Activated CD8-positive, alpha-beta T cell treated with anti-CD3 and anti-CD28 coated beads for 36 hours (primary cell): ENCODE measurements around the gene ACTRT2. TPM values are rescaled to one million over a fixed set of nuclear protein-coding genes. Genes with fewer than 3 reads are reported as not detected.

ENCODE experiments used
- ATAC-seq: fragments of 200-7000 bp; cut with Tn5 transposase; one replicate; pipeline ENCODE4 v1.10.0; 2021; ENCODE audit warnings: mild to moderate bottlenecking, moderate library complexity
- CTCF ChIA-PET: fragments of 350-600 bp; sonication (Branson Sonifier 250); formaldehyde crosslinking; loops from one replicate; lab custom pipeline; 2021; ENCODE audit warnings: antibody characterized with exemption; lab: Charles Lee
- POLR2A ChIA-PET: fragments of 350-600 bp; sonication (Branson Sonifier 250); formaldehyde crosslinking; loops from one replicate; lab custom pipeline; 2021; ENCODE audit warnings: antibody characterized with exemption; lab: Charles Lee
- DNase-seq: peaks from one replicate; pipeline ENCODE4 v3.0.0-alpha.2; 2020
- H3K27ac Mint-ChIP-seq: one replicate; pipeline ENCODE4 v1.8.0; 2021; ENCODE audit warnings: mild to moderate bottlenecking, mixed read lengths
- H3K27me3 Mint-ChIP-seq: one replicate; pipeline ENCODE4 v1.8.0; 2021; ENCODE audit warnings: mixed read lengths
- H3K36me3 Mint-ChIP-seq: one replicate; pipeline ENCODE4 v1.8.0; 2021; ENCODE audit warnings: low read depth, mixed read lengths
- H3K4me1 Mint-ChIP-seq: one replicate; pipeline ENCODE4 v1.8.0; 2021; ENCODE audit warnings: low read depth, mixed read lengths
- H3K4me3 Mint-ChIP-seq: one replicate; pipeline ENCODE4 v1.8.0; 2021; ENCODE audit warnings: mild to moderate bottlenecking, moderate library complexity, mixed read lengths
- H3K9me3 Mint-ChIP-seq: one replicate; pipeline ENCODE4 v1.8.0; 2021; ENCODE audit warnings: mixed read lengths
- intact Hi-C: fragments of 100-400 bp; cut with micrococcal nuclease; formaldehyde crosslinking; loops from one replicate; pipeline ENCODE4 v1.10.0; 2022
- total RNA-seq, 2 experiments: library from RNA; stranded (reverse); gene quantifications; one replicate each; pipeline ENCODE4 v1.2.3, GENCODE V29; 2021
- TF ChIP-seq, protein P1 (sequence below): fragments of 200-600 bp; IDR thresholded peaks from one replicate; pipeline ENCODE4 v1.8.0; 2022; ENCODE audit warnings: antibody characterized with exemption, mild to moderate bottlenecking

Gene ACTRT2
- total RNA-seq, 2 experiments from 2014 or later, result not detected

DNA sequence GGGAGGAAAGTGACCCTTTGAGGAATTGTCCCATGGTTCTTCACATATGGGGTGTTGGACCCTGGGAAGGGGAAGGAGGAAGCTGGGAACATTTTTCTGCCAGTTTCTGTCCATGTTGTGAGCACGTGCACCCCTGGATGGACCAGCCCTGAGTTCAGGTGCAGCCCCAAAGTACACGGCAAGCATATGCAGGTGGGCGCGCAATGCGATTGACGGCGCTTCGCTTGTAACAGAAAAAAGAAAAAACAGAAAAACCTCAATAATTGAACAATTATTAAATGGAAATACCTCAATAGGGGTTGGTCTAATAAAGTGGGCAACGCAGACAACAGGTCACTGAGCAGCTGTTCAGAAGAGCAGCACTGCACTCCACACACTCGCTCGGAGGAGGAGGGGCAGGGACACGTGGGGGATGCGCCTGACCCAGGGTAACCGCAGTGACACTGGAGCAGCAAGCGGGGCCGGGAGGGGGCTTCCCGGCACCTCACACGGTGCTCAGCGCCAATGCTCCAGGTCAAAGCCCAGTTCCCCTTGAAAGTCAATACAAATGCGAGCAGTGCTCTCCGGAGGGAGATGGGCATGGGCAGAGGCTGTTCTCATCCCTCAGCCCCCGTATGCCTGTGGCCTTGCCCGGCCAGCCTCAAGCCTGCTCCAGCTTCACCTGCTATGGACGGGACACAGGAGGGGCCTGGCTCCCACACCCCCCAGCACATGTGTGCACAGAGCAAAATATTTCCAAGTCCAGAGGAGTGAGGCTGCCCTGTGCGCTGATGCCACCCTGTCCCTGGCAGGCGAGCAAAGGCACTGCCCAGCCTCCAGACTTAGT is 6.6 kb upstream of the ACTRT2 start:
- no peak overlapping the region for H3K27ac Mint-ChIP-seq
- TF ChIP-seq, protein P1, sequence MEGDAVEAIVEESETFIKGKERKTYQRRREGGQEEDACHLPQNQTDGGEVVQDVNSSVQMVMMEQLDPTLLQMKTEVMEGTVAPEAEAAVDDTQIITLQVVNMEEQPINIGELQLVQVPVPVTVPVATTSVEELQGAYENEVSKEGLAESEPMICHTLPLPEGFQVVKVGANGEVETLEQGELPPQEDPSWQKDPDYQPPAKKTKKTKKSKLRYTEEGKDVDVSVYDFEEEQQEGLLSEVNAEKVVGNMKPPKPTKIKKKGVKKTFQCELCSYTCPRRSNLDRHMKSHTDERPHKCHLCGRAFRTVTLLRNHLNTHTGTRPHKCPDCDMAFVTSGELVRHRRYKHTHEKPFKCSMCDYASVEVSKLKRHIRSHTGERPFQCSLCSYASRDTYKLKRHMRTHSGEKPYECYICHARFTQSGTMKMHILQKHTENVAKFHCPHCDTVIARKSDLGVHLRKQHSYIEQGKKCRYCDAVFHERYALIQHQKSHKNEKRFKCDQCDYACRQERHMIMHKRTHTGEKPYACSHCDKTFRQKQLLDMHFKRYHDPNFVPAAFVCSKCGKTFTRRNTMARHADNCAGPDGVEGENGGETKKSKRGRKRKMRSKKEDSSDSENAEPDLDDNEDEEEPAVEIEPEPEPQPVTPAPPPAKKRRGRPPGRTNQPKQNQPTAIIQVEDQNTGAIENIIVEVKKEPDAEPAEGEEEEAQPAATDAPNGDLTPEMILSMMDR, result no peak
- H3K36me3 Mint-ChIP-seq, result no peaks in the 10 kb centered on the region
- no peak for DNase-seq
- peaks cover 2% of the 10 kb centered on the region for H3K4me1 Mint-ChIP-seq
- intact Hi-C loops, result loop anchor here (10.0 kb wide), 1 partner anchor 410 kb away; no protein-coding TSS in a partner anchor
- H3K27me3 Mint-ChIP-seq, result peaks cover 3% of the 10 kb centered on the region
- ChIA-PET CTCF (no interaction called here), POLR2A (no interaction called here)
- H3K4me3 Mint-ChIP-seq, result no peak overlapping the region
- H3K9me3 Mint-ChIP-seq, result no peaks in the 10 kb centered on the region
- ATAC-seq, result no peak

DNA sequence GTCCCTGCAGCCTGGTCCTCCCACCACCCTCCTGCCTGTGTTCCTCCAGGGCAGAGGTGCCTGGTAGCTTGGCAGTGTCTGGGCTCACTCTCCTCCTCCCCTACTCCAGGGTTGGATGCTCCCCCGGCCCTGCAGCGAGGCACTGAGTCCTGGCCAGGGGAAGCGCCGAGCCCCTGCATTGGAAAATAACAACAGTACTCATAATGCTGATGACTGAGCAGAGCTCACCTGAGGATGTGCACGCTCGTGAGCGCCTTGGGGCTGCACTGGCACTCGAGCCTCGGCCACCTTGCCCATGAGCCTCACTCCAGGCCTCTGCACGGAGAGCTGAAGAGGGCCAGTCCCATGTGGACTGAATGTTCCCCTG is 6.0 kb upstream of the ACTRT2 start:
- intact Hi-C loops, result loop anchor here (10.0 kb wide), 1 partner anchor 410 kb away; no protein-coding TSS in a partner anchor
- Mint-ChIP-seq H3K4me3 (no peak overlapping the region), H3K27ac (no peak overlapping the region), H3K4me1 (peaks cover 2% of the 10 kb centered on the region), H3K9me3 (no peaks in the 10 kb centered on the region), H3K27me3 (peaks cover 3% of the 10 kb centered on the region), H3K36me3 (no peaks in the 10 kb centered on the region)
- DNase-seq (no peak), ATAC-seq (no peak)
- CTCF ChIA-PET, result no interaction called here
- TF ChIP-seq, protein P1, result no peak
- POLR2A ChIA-PET, result no interaction called here

DNA sequence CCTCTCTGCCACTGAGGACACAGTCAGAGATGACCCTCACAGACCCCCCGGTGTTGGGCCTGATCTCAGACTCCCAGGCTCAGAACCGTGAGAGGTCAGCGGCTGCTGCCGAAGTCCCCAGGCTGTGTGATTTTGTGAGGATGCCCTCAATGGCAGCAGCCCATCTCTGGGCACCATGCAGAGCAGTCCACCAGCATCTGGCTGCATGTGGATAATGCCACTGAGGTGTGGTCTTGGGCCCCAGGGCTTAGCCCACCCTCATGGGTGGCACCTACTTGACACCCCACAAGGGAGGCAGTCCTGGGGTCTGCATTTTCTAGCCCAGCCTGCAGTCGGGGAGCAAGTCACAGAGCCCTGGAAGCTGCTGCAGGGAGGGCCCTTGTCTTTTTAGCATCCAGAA is 5.5 kb upstream of the ACTRT2 start:
- Mint-ChIP-seq H3K27me3 (peaks cover 3% of the 10 kb centered on the region), H3K4me3 (no peak overlapping the region), H3K9me3 (no peaks in the 10 kb centered on the region), H3K4me1 (peaks cover 2% of the 10 kb centered on the region), H3K27ac (no peak overlapping the region), H3K36me3 (no peaks in the 10 kb centered on the region)
- DNase-seq, result no peak
- ATAC-seq, result no peak
- CTCF ChIA-PET, result no interaction called here
- POLR2A ChIA-PET, result no interaction called here
- TF ChIP-seq, protein P1, result no peak
- intact Hi-C loops, result loop anchor here (10.0 kb wide), 1 partner anchor 409 kb away; no protein-coding TSS in a partner anchor

DNA sequence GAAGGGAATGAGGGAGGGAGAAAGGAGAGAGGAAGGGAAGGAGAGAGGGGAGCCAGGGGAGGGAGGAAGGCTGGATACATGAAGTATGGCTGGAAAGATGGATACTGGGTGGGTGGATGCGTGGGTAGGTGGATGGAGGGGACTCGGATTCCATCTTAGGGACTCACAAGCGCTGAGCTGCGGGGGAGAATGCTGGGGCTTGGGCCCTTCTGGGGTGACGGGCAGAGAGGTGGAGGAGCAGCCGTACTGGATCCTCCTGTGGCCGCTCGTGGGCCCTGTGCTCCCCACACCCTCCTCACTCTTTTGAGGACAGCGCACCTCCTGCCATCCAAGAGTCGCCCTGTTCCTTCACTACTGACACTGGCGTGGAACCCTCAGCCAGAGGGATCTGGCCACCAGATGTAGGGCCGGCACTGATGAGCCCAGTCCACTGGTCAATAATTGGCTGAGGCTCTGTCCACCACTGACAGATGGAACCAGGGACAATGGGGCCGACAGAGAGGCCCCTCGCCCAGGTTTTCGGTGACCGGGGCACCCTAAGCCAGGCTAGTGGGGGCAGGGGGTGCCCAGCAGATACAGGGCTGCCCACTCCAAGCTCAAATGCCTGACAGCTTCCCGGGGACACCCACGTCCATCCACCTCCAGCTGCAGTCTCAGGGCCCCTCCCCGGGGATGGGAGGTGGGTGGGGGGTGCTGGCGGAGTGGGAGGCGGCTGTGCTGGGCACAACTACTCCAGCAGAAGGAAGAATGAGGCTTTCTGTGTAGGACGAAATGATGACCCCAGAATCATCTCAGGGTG is 4.4 kb upstream of the ACTRT2 start:
- no peaks in the 10 kb centered on the region for H3K36me3 Mint-ChIP-seq
- H3K27ac Mint-ChIP-seq, result no peak overlapping the region
- ATAC-seq (no peak), DNase-seq (no peak)
- H3K9me3 Mint-ChIP-seq, result no peaks in the 10 kb centered on the region
- ChIA-PET CTCF (no interaction called here), POLR2A (no interaction called here)
- H3K4me1 Mint-ChIP-seq, result peaks cover 2% of the 10 kb centered on the region
- peaks cover 3% of the 10 kb centered on the region for H3K27me3 Mint-ChIP-seq
- TF ChIP-seq, protein P1, result no peak
- no peak overlapping the region for H3K4me3 Mint-ChIP-seq
- intact Hi-C loops, result loop anchor here (10.0 kb wide), 1 partner anchor 408 kb away; no protein-coding TSS in a partner anchor
